C4-2B (cell line): ENCODE data around the gene PRKCE.

Source experiments
- H3K27ac ChIP-seq: fragments of 450-650 bp; 2 replicates; pipeline ENCODE4 v1.5.1; 2017
- ZFX ChIP-seq: fragments of 450-650 bp; IDR thresholded peaks from 2 replicates; pipeline ENCODE4 v1.6.1; 2017
- TF ChIP-seq, protein P1 (sequence below): fragments of 450-650 bp; conservative IDR thresholded peaks from 2 replicates; pipeline ENCODE4 v1.5.1; 2017; ENCODE audit warnings: mild to moderate bottlenecking

PRKCE gene

DNA sequence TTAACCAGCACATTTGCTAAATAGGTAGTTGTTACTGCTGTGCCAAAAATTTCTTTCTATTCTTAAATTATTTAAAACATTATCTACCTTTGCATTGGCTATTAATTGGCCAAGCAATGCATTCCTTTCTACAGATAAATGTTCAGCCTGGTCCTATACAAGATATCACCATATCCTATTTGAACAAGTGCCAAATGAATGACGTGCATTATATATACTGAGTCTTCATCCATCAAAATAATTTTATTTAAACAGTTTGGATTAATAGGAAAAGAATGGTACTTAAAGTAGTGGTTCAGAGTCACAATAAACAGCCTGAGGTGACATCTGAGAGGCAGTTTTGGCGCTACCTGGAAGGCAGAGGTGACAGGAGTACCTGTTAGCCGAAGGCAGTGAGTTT lies 415.6 kb downstream of the PRKCE start:
- TF ChIP-seq, protein P1, sequence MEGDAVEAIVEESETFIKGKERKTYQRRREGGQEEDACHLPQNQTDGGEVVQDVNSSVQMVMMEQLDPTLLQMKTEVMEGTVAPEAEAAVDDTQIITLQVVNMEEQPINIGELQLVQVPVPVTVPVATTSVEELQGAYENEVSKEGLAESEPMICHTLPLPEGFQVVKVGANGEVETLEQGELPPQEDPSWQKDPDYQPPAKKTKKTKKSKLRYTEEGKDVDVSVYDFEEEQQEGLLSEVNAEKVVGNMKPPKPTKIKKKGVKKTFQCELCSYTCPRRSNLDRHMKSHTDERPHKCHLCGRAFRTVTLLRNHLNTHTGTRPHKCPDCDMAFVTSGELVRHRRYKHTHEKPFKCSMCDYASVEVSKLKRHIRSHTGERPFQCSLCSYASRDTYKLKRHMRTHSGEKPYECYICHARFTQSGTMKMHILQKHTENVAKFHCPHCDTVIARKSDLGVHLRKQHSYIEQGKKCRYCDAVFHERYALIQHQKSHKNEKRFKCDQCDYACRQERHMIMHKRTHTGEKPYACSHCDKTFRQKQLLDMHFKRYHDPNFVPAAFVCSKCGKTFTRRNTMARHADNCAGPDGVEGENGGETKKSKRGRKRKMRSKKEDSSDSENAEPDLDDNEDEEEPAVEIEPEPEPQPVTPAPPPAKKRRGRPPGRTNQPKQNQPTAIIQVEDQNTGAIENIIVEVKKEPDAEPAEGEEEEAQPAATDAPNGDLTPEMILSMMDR: no peak
- no peak for TF ChIP-seq ZFX
- H3K27ac ChIP-seq: no peak overlapping the region

DNA sequence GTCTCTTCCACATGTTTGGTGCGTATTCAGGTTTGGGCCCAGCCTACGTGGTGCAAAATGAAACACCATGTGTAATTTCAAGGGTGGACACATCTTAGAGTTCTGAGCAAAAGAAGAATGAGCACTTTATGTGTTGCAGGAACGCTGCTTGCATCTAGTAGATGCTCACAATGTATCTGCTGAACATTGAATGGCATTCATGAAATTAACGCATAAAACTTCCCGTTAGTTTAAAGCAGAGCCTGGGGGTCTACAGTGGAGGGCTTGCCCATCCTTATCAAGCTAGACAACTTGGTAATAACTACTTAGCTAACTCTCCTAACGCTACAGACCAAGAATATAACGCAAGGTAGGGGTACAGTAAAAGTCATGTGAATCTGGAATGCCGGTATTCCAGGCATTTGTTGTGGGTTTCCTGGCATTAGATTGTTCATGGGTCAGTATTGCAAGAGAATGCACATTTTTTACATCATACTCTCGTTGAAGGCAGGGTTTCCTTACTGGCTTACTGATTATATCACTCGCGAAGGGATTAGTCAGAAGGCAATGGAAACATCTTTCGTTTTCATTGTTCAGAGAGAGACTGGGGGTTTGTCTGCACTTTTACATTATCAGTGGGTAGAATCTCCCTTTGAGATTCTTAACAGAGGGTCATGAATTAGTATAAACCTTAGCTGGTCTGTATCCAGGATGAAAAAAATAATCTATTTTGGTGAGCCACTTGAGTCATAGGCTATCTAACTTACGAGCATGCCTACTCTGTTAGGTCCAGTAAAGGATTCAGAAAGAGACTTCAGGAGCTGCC lies 416.2 kb downstream of the PRKCE start:
- H3K27ac ChIP-seq: no peak overlapping the region
- TF ChIP-seq ZFX: no peak
- TF ChIP-seq, protein P1: no peak

DNA sequence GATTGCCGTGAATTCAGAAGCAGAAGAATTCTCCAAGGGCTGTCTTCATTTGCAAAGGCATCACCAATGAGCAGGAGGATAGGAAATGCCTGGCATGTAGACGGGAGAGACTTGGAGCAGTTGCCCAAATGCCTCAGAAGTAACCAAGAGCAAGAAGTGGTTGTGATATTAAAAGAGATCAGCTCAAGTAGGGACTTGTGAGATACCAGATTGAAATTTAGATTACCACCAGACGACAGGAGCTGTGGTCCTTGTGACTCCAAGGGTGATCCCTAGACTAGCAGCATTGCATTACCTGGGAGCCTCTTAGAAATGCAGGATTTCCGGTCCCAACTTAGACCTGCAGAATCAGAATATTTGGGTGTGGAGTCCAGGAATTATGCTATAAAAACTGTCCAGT lies 417.2 kb downstream of the PRKCE start:
- H3K27ac ChIP-seq: no peak overlapping the region
- TF ChIP-seq ZFX: no peak
- TF ChIP-seq, protein P1: no peak

DNA sequence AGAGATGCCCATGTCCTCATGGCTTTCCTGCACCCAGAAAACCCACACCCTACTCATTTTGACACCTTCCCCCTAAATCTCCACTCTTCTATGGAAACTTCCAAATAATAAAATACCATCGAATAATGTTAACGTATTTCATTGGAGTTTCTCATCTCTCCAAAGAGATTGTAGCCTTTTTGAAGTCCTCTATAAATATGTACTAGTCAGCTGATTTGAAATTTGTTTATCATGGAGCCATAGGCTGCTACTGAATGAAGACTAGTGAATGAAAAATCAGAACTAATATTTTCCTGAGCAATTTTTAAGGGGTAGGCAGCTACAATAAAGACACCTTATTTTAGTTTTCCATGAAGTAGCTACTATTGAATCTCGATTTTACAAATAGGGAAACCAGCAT lies 419.6 kb downstream of the PRKCE start:
- no peak overlapping the region for H3K27ac ChIP-seq

DNA sequence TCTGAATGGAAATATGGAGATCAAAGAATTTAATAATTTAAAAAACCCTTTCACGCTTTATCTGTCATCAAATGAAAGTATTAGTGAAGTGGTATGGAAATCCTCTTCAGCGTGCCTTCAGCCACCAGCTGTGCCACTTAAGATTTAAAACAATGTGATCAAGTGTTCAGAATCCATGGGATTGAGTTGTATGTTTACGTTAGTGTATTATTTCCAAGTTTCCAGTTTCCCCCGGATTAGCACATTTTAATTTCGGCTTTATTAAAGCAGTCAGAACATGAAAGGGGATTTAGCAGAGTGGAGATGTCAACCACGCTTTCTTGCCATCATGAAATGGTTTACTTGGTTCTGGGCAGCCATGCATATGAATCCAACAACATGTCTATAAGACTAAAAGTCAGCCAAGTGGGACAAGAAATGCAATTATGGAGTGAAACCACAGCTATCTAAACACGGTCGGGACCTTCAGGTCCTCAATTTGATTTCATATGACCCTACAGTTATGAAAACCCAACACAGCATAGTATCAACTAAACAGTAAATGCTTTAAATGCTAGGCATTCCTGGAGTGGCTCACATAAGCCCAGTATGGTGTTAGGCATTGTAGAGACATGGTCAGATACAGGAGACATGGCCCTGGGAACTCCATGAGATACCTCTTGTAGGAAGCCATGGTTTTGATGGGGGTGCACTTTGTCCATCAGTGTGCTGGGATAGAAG lies 420.8 kb downstream of the PRKCE start:
- H3K27ac ChIP-seq: no peak overlapping the region
- TF ChIP-seq, protein P1: no peak
- no peak for TF ChIP-seq ZFX

More for the DNA sequence above, 419.6 kb downstream of the PRKCE start:
- TF ChIP-seq, protein P1: no peak
- TF ChIP-seq ZFX: no peak

DNA sequence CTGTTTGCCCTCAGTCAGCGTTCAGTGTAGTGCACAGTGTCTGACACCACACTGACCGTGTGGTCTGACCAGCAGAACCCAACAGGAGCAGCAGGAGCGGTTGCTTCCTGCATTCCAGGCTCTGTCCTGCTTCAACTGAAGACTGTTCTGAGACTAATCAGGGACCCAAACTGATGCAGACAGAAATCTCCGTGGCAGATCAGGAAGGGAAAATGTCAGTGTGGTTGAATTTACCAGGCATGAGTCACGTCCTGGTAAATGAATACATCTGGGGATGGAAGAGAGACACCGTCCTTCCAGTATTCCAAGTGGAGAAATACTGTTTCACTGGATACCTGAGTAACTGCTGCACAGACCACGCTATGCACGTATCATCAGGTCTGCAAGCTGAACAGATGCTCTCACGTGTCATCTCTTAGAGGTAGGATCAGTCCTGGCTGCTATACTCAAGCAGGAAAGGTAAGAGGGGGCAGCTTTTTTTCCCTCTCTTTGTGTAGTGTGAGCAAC lies 422.1 kb downstream of the PRKCE start:
- TF ChIP-seq, protein P1: no peak
- no peak for TF ChIP-seq ZFX
- no peak overlapping the region for H3K27ac ChIP-seq

DNA sequence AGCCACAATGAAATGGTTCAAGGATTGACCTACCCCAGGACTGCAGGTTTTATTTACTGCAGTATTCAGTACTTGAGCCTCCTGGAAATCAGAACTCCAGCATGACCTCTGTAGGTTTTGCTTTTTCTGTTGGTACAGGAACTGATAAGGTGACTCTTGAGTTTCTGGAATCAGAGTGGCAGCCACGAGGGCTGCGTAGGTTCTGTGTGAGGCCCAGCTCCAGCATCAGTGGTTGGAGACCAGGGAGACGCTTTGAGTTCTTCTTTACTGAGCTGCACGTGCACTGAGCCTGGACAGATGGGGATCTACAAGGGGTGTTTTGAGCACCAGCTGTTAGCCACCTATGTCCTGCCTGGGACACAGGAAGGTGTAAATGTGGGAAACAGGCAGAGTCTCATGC lies 423.0 kb downstream of the PRKCE start:
- TF ChIP-seq, protein P1: no peak
- no peak for TF ChIP-seq ZFX
- no peak overlapping the region for H3K27ac ChIP-seq
